H1 (cell line): ENCODE measurements around the gene AREG. TPM values are rescaled to one million over a fixed set of nuclear protein-coding genes. Genes with fewer than 3 reads are reported as not detected.

ENCODE experiments used
- CTCF ChIA-PET: fragments of 300-600 bp; sonication (Branson Sonifier 250); formaldehyde crosslinking; loops from one replicate; lab custom pipeline; 2021; ENCODE audit not compliant: partially characterized antibody; lab: Charles Lee
- POLR2A ChIA-PET: fragments of 300-600 bp; sonication (Branson Sonifier 250); formaldehyde crosslinking; loops from one replicate; lab custom pipeline; 2021; ENCODE audit warnings: inconsistent platforms; ENCODE audit not compliant: partially characterized antibody; lab: Charles Lee
- DNase-seq, 2 experiments: peaks; one replicate each; pipeline versions ENCODE4 v3.0.0 to v3.0.0-alpha.2; 2010 to 2022; ENCODE audit warnings: low spot score in 2 of 2, low read depth in 1 of 2, mixed read lengths in 1 of 2
- FAIRE-seq: peaks from 2 replicates; lab custom pipeline; 2011; peaks lifted over from hg19 to GRCh38; lab: Jason Lieb, UNC
- H2AFZ ChIP-seq: 2 replicates; pipeline ENCODE4 v1.8.1; 2012; ENCODE audit warnings: low read length, inconsistent platforms
- H2AK5ac ChIP-seq: 2 replicates; pipeline ENCODE4 v1.6.1; 2013; ENCODE audit warnings: low read depth, low read length
- H2BK120ac ChIP-seq: replicated peaks from 2 replicates; pipeline ENCODE3; 2013; ENCODE audit warnings: low read depth, low read length, inconsistent platforms
- H2BK12ac ChIP-seq: 2 replicates; pipeline ENCODE4 v1.6.1; 2013; ENCODE audit warnings: low read depth, low read length
- H2BK15ac ChIP-seq: 2 replicates; pipeline ENCODE4 v1.6.1; 2013; ENCODE audit warnings: low read length
- H2BK20ac ChIP-seq: 2 replicates; pipeline ENCODE4 v1.6.1; 2013; ENCODE audit warnings: low read length
- H2BK5ac ChIP-seq: 2 replicates; pipeline ENCODE4 v1.6.1; 2013; ENCODE audit warnings: low read depth, low read length
- H3K14ac ChIP-seq: 2 replicates; pipeline ENCODE4 v1.6.1; 2013; ENCODE audit warnings: inconsistent platforms; ENCODE audit not compliant: insufficient read length
- H3K18ac ChIP-seq: 2 replicates; pipeline ENCODE4 v1.6.1; 2013; ENCODE audit warnings: low read length; ENCODE audit errors: extremely low read depth
- H3K23ac ChIP-seq: 2 replicates; pipeline ENCODE4 v1.6.1; 2013; ENCODE audit warnings: inconsistent platforms; ENCODE audit not compliant: insufficient read length
- H3K23me2 ChIP-seq: 2 replicates; pipeline ENCODE4 v1.6.1; 2013; ENCODE audit warnings: low read depth, low read length
- H3K27ac ChIP-seq: 2 replicates; pipeline ENCODE4 v1.6.1; 2011; ENCODE audit warnings: low read depth, low read length, inconsistent platforms
- H3K27me3 ChIP-seq, 4 experiments: replicated peaks in 1 of 4; 1 replicate in 1 of 4; 2 replicates in 3 of 4; pipeline versions ENCODE4 v1.6.1 to v1.8.1; 2011 to 2013; ENCODE audit warnings: low read length in 3 of 4, mild to moderate bottlenecking in 3 of 4, inconsistent platforms in 2 of 4, mixed read lengths in 2 of 4, moderate library complexity in 1 of 4; ENCODE audit not compliant: control insufficient read depth in 3 of 4, insufficient read depth in 3 of 4; ENCODE audit errors: extremely low read depth in 1 of 4
- H3K36me3 ChIP-seq, 4 experiments: 2 replicates each; pipeline versions ENCODE4 v1.6.1 to v1.8.1; 2011 to 2013; ENCODE audit warnings: mild to moderate bottlenecking in 4 of 4, low read length in 3 of 4, moderate library complexity in 2 of 4, control low read depth in 1 of 4, inconsistent platforms in 1 of 4; ENCODE audit not compliant: insufficient read depth in 4 of 4, control insufficient read depth in 2 of 4
- H3K4ac ChIP-seq: replicated peaks from 2 replicates; pipeline ENCODE3; 2013; ENCODE audit warnings: low read length, low read depth, mixed read lengths, inconsistent platforms; ENCODE audit not compliant: insufficient read length
- H3K4me1 ChIP-seq, 4 experiments: replicated peaks in 1 of 4; 1 replicate in 1 of 4; 2 replicates in 3 of 4; pipeline versions ENCODE4 v1.6.1 to v1.8.1; 2011 to 2013; ENCODE audit warnings: low read length in 3 of 4, inconsistent platforms in 2 of 4, mixed read lengths in 1 of 4; ENCODE audit not compliant: insufficient read depth in 4 of 4, control insufficient read depth in 3 of 4
- H3K4me2 ChIP-seq, 2 experiments: 2 replicates each; pipeline versions ENCODE4 v1.6.1 to v1.8.1; 2011 to 2013; ENCODE audit warnings: low read depth in 2 of 2, low read length in 2 of 2, control low read depth in 1 of 2, inconsistent platforms in 1 of 2, mild to moderate bottlenecking in 1 of 2; ENCODE audit not compliant: insufficient read depth in 1 of 2
- H3K4me3 ChIP-seq, 4 experiments: fragments of 200-600, 300-600 bp in 1 of 4; sonication (generic), shearing (Covaris generic), sonication (Bioruptor Twin) in 1 of 4; 2 replicates each; pipeline versions ENCODE4 v1.5.1 to v1.8.1; 2011 to 2016; ENCODE audit warnings: low read length in 4 of 4, low read depth in 3 of 4, control low read depth in 2 of 4, inconsistent platforms in 2 of 4, mild to moderate bottlenecking in 2 of 4, mixed read lengths in 1 of 4, moderate library complexity in 1 of 4; ENCODE audit not compliant: insufficient read depth in 2 of 4; ENCODE audit errors: extremely low read depth in 1 of 4
- H3K56ac ChIP-seq: replicated peaks from 2 replicates; pipeline ENCODE3; 2013; ENCODE audit warnings: low read depth, mild to moderate bottlenecking, mixed read lengths, low read length, inconsistent platforms; ENCODE audit not compliant: insufficient read length
- H3K79me1 ChIP-seq: 2 replicates; pipeline ENCODE4 v1.6.1; 2013; ENCODE audit warnings: low read depth, low read length, control low read depth
- H3K79me2 ChIP-seq, 2 experiments: 2 replicates each; pipeline versions ENCODE4 v1.6.1 to v1.8.1; 2012 to 2013; ENCODE audit warnings: low read length in 2 of 2, mild to moderate bottlenecking in 2 of 2, inconsistent platforms in 1 of 2; ENCODE audit not compliant: insufficient read depth in 2 of 2, control insufficient read depth in 1 of 2
- H3K9ac ChIP-seq, 4 experiments: replicated peaks in 1 of 4; 1 replicate in 1 of 4; 2 replicates in 3 of 4; pipeline versions ENCODE4 v1.6.1 to v1.8.1; 2011 to 2013; ENCODE audit warnings: low read depth in 3 of 4, low read length in 3 of 4, control low read depth in 2 of 4, mild to moderate bottlenecking in 2 of 4, moderate library complexity in 2 of 4, inconsistent platforms in 1 of 4; ENCODE audit errors: extremely low read depth in 1 of 4
- H3K9me3 ChIP-seq, 2 experiments: 2 replicates each; pipeline versions ENCODE4 v1.6.1 to v1.8.1; 2012 to 2013; ENCODE audit warnings: mild to moderate bottlenecking in 2 of 2, moderate library complexity in 2 of 2, control low read depth in 1 of 2, inconsistent platforms in 1 of 2, low read depth in 1 of 2, low read length in 1 of 2, mixed read lengths in 1 of 2; ENCODE audit not compliant: insufficient read depth in 2 of 2
- H4K20me1 ChIP-seq, 2 experiments: replicated peaks in 1 of 2; 2 replicates each; pipeline versions ENCODE3 to v1.8.1; 2011 to 2013; ENCODE audit warnings: inconsistent platforms in 2 of 2, low read length in 2 of 2, mild to moderate bottlenecking in 1 of 2; ENCODE audit not compliant: insufficient read depth in 2 of 2, control insufficient read depth in 1 of 2
- H4K5ac ChIP-seq: 2 replicates; pipeline ENCODE4 v1.6.1; 2013; ENCODE audit warnings: low read length, low read depth, mixed read lengths, inconsistent platforms; ENCODE audit not compliant: insufficient read length
- H4K8ac ChIP-seq: 2 replicates; pipeline ENCODE4 v1.8.0; 2013; ENCODE audit warnings: mild to moderate bottlenecking, moderate library complexity, low read length, inconsistent platforms; ENCODE audit not compliant: insufficient read depth; ENCODE audit errors: extremely low read depth
- H4K91ac ChIP-seq: replicated peaks from 2 replicates; pipeline ENCODE3; 2013; ENCODE audit warnings: low read length, mixed read lengths, inconsistent platforms; ENCODE audit not compliant: insufficient read length
- CEBPB ChIP-seq: IDR thresholded peaks from 2 replicates; pipeline ENCODE4 v1.6.1; 2012; ENCODE audit warnings: low read depth, low read length
- E2F6 ChIP-seq: IDR thresholded peaks from 2 replicates; pipeline ENCODE4 v1.6.1; 2012; ENCODE audit warnings: inconsistent platforms
- MAFK ChIP-seq: IDR thresholded peaks from 2 replicates; pipeline ENCODE4 v1.6.1; 2012; ENCODE audit warnings: low read depth, mild to moderate bottlenecking, improper control_type of control experiment, low read length
- RFX5 ChIP-seq: IDR thresholded peaks from 2 replicates; pipeline ENCODE4 v1.6.1; 2011; ENCODE audit warnings: low read depth, low read length, improper control_type of control experiment, borderline replicate concordance
- RXRA ChIP-seq: IDR thresholded peaks from 2 replicates; pipeline ENCODE4 v1.6.1; 2011; ENCODE audit warnings: low read depth, mild to moderate bottlenecking, low read length, moderate library complexity; ENCODE audit not compliant: insufficient read depth
- SP4 ChIP-seq: IDR thresholded peaks from 2 replicates; pipeline ENCODE4 v1.6.1; 2012; ENCODE audit warnings: low read length, inconsistent platforms
- YY1 ChIP-seq: IDR thresholded peaks from 2 replicates; pipeline ENCODE4 v1.6.1; 2011; ENCODE audit warnings: low read depth, mild to moderate bottlenecking, low read length
- WGBS, 2 experiments: shearing (Covaris generic) in 1 of 2; methylation state at CpG; one replicate each; pipeline versions ENCODE4 v1.1.6 to v1.1.7; 2013 to 2015; ENCODE audit warnings: low lambda C conversion rate in 2 of 2, mixed read lengths in 2 of 2, inconsistent platforms in 1 of 2, low coverage in 1 of 2, missing lambda C conversion rate in 1 of 2; ENCODE audit not compliant: insufficient replicate concordance in 2 of 2, insufficient coverage in 1 of 2, insufficient read length in 1 of 2; ENCODE audit errors: extremely low coverage in 1 of 2, missing lambda C conversion rate in 1 of 2; 5-methylcytosine and 5-hydroxymethylcytosine counted together
- polyA plus RNA-seq, 7 experiments: library from polyadenylated mRNA; depleted of rRNA in 3 of 7; stranded (reverse) in 5 of 7; unstranded in 2 of 7; fragments of >200 nt in 5 of 7; fragments of 200-250 nt in 2 of 7; gene quantifications; 1 replicate in 5 of 7; 2 replicates in 1 of 7; 4 replicates in 1 of 7; pipeline versions ENCODE4 v1.2.1 to v1.2.3, GENCODE V29; 2011 to 2013; ENCODE audit warnings: missing spikeins in 2 of 7, mixed read lengths in 2 of 7
- total RNA-seq: library from RNA; stranded (reverse); fragmentation: NEBNext Ultra II Directional; extraction: Animal tissue kit (Norgen Biotek cat#: 25700); gene quantifications from 2 replicates; pipeline ENCODE4 v1.2.1, GENCODE V29; 2021

Gene AREG
- total and polyA plus RNA-seq, 2 of the 8 experiments (the other 6 are each of a cell fraction or from before 2014, with no cell fraction given) = not detected

- Histone ChIP-seq H2BK5ac (no peak overlapping the region), H3K4ac (no peak overlapping the region), H3K27me3 (no peaks in the 10 kb centered on the region), H3K4me1 (no peaks in the 10 kb centered on the region), H2BK15ac (no peak overlapping the region), H3K9ac (no peak overlapping the region), H3K27ac (no peak overlapping the region), H2AK5ac (no peak overlapping the region), H2BK120ac (no peak overlapping the region), H4K8ac (no peak overlapping the region), H4K5ac (no peak overlapping the region), H3K36me3 (no peaks in the 10 kb centered on the region), H3K4me3 (no peak overlapping the region), H3K79me1 (no peaks in the 10 kb centered on the region), H3K14ac (no peak overlapping the region)
- FAIRE-seq = no peak
- no peak for DNase-seq
- POLR2A ChIA-PET = interaction anchor here (1.1 kb wide), 1 partner anchor 12 kb away, joined by 3 read pairs; no protein-coding TSS in a partner anchor
- 90% methylated on average over 1 of the region's 1 CpG; no CpG with 5 or more reads in 1 of the 2 experiments for WGBS, 2 experiments
- CTCF ChIA-PET = interaction anchor here (1.2 to 1.7 kb wide), 2 partner anchors 18 to 85 kb away, joined by 4 read pairs; partner anchors contain the start of gene AREG
- TF ChIP-seq RFX5 = no peak
- TF ChIP-seq YY1 = no peak
- TF ChIP-seq E2F6 = no peak
- no peak for TF ChIP-seq MAFK
- no peak for TF ChIP-seq RXRA
- no peak for TF ChIP-seq SP4
- TF ChIP-seq CEBPB = no peak
- TF ChIP-seq, all 59 proteins: peak for 0
- Histone ChIP-seq H3K18ac (no peak overlapping the region), H3K56ac (no peak overlapping the region), H4K91ac (no peak overlapping the region), H3K9me3 (no peaks in the 10 kb centered on the region), H3K79me2 (no peaks in the 10 kb centered on the region), H3K4me2 (no peak overlapping the region), H2BK20ac (no peak overlapping the region), H3K23ac (no peak overlapping the region), H4K20me1 (no peaks in the 10 kb centered on the region), H2BK12ac (no peak overlapping the region), H2AFZ (no peak overlapping the region), H3K23me2 (no peaks in the 10 kb centered on the region)
These were observed 18.2 kb downstream of the AREG start for GRCh38 chr4:74463123-74463522.
